Activated CD4-positive, alpha-beta T cell treated with anti-CD3 and anti-CD28 coated beads, Interleukin-2, Interleukin-4, amounts not matched to agents 100 ng/mL and 50 ng/mL, durations not matched to agents 16 hours and 8 hours (primary cell): ENCODE results near the gene PLA2G6.

Experiments used
- DNase-seq: peaks from one replicate; pipeline ENCODE4 v3.0.0-alpha.2; 2020; ENCODE audit warnings: low spot score

The PLA2G6 gene

DNA sequence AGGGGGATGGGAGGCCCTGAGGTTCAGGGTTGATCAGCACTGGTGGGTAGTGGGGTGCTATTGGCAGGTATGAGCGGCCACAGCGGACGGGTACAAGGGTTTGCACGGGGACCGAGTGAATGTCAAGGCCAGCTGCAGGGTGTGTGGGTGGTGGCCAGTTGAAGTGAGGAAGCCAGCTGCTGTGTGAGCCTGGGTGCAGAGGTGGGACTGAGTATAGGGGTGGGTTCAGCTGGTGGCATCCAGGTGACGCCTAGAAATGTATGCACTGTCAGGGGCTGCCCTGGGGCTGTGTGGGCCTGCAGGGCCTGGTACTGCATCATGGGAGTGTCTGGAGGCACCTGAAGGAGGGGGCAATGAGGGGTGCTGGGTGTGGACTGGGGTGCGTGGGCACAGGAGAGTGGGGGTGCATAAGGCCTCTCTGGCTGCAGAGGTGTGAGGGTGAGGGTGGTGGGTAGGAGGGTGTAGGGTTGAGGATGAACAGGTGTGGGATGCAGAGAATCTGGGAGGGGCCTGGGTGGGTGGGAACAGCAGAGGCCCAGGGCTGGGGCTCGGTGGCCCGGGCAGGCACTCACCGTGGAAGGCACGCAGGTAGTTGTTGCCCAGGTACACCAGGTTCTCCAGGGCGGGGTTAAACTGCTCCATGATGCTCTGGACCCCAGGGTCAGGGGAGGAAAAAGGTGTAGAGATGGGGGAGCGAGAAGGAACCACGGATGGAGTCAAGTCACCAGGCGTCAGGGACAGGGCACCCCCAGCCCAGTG lies 72.9 kb downstream of the PLA2G6 start:
- no peak for DNase-seq

- DNase-seq, result no peak
These were observed 73.7 kb downstream of the PLA2G6 start for GRCh38 chr22:38107692-38108515.

DNA sequence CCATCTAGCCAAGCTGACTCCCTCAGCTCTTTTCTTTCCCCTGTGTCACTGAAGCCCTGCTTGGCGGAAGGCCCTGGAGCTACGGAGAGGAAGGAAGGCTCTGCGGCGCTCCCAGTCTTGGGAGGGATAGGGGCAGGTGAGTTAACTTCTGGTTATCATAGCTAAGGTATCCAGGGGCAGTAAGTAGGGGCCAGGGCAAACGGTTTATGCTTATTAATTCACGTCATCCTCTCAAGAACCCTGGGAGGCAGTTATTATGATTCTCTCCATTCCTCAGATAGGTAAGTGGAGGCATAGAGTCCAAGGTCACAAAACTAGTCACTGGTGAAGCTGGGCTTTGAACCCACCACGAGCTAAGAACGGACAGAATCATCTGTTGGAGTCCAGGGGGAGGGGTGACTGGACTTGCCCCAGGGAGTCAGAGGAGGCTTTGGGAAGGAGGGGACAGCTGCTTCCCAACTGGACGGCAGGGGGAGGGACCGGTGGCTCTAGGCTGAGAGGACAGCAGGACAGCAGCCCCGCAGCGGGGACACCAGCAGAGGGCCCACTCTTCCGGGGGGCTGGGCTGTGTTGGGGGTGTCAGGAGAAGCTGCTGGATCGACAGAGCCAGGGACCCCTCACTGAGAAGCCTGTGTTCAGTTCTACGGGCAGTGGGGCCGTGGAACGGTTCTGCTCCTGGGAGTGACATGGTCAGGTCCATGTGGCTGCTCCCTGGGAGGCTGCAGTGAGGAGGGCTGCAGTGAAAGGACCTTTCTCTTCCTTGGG lies 74.6 kb downstream of the PLA2G6 start:
- no peak for DNase-seq

- no peak for DNase-seq
These were observed 77.5 kb downstream of the PLA2G6 start for GRCh38 chr22:38104084-38104483.

GRCh38 chr22:38103641-38104040 lies 78.0 kb downstream of the PLA2G6 start:
- no peak for DNase-seq

DNA sequence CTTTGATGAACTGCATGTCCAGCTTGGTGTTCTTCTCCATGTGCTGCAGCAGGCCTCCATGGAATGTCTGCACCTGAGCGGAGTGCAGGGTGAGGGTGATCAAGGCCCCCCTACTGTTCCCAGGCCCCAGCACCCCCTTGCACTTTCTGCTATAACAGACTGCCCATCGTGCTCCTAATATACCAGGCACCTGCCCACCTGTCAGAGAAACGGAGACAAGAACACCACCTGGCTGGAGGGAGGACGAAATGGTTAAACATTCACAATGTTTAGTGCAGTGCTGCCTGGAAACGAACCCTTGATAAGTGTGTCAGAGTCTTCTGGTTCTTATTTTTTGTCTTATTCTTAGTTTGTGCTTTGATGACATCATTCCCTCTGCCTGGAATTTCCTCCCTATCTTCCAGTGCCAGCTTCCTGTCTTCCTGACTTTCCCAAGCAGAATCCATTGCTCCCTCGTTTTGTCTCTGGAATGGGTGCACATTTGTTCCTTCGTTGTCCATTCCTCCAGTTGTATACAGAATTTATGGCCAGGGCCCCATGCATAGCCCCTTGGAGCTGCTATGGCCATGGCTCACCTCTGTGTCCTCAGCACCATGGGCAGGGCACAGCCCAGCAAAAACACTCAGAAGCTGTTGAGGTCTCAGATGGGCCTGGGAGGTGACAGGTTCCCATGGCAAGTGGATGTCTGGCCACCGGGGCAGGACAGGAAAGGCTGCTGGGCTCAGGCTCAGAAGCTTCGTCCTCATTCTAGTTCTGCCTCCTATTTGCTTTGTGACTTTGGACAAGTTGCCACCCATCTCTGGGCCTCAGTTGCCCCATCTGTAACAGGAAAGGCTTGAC lies 83.0 kb downstream of the PLA2G6 start:
- DNase-seq, result no peak

DNA sequence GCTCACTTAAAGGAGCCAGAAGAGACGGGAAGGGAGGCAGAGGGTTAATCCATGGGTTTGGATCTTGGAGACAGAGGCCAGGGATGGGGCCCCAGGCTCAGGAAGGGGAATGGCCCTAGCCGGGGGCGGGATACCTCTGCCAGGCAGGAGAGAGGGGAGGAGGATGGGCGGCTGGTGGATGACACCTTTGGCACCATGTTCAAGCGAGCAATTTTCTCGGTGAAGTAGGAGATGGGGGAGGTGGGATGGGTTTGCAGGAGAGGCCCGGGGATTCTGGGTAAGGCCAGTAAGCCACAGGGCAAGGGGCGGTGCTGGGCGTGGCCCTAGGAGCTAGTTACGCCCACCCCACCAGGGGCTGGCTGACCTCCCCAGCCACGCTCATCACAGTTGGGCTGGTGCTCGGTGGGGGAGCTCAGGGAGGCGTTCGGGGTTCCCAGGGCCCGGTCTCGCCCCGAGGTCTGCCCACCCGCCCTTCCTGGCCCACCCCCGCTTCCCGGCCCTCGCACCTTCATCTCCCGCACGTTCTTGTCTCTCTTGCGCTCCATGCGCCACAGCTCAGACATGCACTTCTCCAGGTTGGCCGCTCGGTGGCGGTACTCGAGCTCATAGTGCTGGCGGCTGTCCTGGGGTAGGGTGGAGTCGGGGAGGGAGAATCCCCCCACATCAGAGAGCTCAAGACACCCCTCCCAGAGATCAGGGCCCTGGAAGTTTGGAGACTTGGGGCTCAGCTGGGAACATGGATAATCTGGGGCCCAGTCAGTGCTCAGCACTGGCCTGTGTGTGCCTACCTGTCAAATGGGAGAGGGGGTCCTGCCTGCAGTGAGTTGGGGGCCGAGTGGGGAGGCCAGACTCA lies 83.8 kb downstream of the PLA2G6 start:
- DNase-seq, result no peak

DNA sequence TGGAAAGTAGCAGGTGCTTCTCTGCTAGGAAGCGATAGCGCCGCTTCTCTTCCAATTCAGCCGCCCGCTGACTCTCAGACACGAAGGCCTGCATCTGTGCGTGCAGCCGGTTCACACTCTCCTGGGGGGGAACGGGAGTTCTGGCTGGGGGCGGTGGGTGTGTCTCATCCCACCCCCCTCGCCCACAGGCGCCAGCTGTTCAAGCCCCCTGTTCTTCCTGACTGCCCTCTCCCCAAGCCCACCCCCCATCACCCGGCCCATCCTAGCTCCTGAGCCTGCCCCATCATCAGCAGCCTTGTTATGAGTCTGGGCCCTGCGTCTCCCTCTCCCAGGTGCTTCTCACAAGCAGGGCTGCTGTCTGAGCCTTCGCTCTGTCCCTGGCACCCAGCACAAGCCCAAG lies 84.6 kb downstream of the PLA2G6 start:
- DNase-seq, result no peak

GRCh38 chr22:38089474-38089851 lies 92.2 kb downstream of the PLA2G6 start:
- no peak for DNase-seq

GRCh38 chr22:38088629-38089473 lies 92.8 kb downstream of the PLA2G6 start:
- DNase-seq, result no peak

DNA sequence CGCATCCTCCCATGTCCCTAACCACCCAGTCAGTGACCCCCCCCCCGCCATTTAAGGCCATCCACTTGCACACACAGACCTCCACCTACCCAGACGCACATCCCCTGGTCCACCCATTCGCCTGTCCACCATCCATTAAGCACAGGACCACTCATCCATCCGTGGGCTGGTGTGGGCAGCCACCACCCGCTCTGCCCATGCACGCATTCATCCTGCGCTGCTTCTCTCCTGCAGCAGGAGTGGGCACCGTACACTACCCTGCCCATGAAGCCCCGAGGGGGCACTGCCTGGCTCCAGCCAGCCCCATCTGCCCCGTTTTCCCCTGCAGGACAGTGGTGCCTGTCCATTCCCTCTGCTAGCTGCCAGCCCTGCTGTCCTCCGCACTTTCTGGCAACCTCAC lies 93.8 kb downstream of the PLA2G6 start:
- DNase-seq, result no peak

- no peak for DNase-seq
These were observed 94.7 kb downstream of the PLA2G6 start for GRCh38 chr22:38086942-38087341.

DNA sequence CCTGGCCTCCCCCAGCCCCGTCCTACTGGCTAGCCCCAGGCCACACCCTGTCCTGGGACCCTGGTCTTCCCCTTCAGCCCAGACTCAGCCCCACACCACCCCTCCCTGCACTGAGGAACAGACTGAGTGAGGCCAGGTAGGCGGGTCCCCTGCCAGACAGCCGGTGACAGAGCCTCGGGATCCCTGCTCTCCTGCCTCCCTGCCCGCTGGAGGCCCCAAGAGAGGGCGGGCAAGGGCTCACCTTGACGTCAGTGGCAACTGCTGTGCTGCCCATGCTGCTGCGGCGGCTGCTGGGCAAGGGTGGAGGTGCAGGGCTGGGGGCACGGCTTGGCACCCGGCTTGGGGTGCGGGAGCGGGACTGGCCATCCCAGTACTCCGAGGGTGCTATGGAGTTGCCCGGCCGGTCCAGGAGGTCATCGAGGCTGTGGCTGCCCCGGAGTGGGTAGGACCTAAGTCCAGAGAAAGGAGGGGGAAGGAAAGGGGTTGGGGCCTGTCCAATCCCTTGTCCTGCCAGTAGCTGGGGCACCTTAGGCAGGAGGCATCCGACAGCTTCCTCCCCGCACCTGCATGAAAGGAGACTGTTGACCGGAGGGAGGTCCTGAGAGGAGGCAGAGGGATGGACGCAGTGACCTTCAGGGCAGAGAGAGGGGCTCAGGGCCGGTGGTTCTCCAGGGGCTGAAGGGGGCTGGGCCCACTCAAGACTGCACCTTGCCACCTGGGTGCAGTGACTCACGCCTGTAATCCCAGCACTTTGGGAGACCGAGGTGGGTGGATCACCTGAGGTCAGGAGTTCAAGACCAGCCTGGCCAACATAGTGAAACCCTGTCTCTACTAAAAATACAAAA lies 95.4 kb downstream of the PLA2G6 start:
- no peak for DNase-seq

- no peak for DNase-seq
These were observed 96.1 kb downstream of the PLA2G6 start for GRCh38 chr22:38085501-38085900.

DNA sequence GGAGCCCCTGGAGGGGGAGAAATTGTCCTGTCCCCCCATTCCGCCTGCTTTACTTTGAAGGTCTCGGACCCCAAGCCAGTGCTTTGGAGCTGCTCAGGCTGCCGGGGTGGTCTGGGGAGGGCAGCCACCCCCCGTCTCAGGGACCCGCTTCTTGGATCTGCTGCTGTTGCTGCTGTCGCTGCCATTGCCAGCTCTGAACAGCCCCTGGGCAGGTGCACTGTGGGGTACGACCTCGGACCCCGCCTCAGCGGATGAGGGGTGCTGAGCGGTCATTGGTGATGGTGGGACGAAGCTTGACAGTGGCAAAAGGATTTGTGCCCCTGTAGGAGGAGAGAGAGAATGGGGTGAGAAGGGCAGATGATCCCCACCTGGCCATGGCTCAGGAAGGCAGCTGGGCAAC lies 96.6 kb downstream of the PLA2G6 start:
- DNase-seq, result no peak

DNA sequence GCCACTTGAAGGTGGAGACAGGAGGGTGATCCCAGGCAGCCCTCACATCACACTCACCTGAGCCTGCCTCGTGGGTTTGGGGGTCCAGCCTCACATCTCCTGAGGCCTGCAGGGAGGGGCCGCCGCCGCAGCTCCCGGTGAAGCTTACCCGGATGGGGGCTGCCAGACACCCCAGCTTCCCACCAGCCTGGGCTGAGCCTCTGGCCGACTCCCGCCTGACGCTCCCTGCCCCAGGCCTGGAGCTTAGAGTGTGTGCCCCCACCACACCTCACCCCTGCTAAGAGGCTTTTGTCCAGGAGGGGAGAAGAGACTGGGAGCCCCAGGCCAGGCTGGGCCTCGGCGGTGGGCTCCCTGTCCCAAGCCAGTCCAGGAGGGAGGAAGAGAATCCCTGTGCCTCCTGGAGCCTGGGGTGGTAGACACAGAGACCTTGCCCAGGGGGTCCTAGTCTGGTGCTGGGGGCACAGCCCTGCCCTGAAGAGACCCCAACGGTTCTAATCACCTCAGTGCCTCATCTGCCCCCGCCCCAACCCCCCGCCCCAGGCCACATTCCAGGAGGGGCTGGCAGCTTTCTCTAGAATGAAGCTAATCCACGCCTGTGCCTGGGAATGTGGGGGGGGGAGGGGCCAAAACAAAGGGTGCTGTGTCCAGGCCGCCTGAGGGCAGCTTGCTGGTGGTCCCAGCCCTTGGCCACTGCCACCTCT lies 97.5 kb downstream of the PLA2G6 start, which contains the start of gene SLC16A8:
TSS of gene SLC16A8 (minus strand) at position 254 of the 701 bp plus-strand sequence. CDS start 1,311 bp downstream, outside the sequence.
- DNase-seq, result no peak

- no peak for DNase-seq
These were observed 98.5 kb downstream of the PLA2G6 start for GRCh38 chr22:38082986-38083710.
